GM12873 (cell line): ENCODE data around the gene CWF19L1.

ENCODE experiments used
- CTCF ChIP-seq: IDR thresholded peaks from 2 replicates; pipeline ENCODE4 v1.5.1; 2012; ENCODE audit warnings: low read depth, mild to moderate bottlenecking, moderate library complexity, low read length, control low read depth; ENCODE audit not compliant: insufficient read depth; ENCODE audit errors: missing control alignments

Gene CWF19L1

GRCh38 chr10:100238429-100238828, 29.0 kb downstream of the CWF19L1 start:
- TF ChIP-seq CTCF: no peak

DNA sequence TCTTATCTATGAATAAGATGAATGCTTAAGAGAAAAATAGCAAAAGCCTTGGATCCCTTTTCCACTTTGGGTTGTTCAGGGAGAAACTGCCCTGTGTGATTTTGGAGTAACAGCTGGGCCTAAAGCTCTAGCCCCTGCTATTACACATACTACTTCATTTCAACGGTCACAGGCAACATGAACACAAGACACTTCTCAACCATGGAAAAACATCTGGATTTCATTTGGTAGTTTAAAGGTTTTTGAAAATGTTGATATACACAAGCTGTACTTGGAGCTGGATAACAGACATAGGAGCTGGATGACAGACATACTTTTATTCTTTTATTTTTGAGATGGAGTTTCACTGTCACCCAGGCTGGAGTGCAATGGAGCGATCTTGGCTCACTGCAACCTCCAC, 35.3 kb downstream of the CWF19L1 start:
- TF ChIP-seq CTCF: no peak

DNA sequence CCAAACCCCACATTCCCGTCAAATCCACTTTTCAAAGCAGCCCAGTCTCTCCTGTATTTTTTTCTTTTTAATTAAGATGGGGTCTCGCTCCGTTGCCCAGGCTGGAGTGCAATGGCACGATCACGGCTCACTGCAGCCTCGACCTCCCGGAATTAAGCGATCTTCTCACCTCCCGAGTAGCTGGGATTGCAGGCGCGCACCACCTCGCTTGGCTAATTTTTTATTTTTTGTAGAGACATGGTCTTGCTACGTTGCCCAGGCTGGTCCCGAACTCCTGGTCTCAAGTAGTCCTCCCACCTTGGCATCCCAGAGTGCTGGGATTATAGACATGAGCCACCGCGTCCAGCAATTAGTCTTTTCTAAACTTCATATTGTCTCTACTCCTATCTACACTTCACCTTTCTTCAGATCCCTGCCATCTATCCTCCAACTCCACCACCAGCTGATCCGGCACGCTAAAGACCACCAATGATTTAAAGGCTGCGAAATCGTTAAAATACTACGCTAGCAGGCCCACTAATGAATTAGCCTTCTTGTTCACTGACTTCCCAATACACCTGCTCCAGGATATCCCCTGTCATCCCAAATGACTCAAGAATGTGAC, 37.5 kb downstream of the CWF19L1 start:
- no peak for TF ChIP-seq CTCF

DNA sequence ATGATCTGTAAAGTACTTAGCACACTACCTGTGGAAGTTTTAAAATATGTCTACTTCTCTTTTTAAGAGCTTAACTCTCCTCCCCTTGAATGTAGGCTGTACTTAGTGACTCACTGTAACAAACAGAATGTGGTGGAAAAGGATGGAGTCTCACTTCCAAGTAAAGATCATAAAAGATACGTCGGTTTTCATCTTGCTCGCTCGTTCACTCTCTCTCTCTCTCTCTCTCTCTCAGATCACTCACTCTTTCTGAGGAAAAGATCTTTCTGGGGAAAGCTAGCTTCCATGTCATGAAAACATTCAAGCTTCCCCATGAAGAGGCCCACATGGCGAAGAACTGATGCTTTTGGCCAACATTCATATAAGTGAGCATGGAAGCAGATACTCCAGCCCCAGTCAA, 43.6 kb downstream of the CWF19L1 start:
- no peak for TF ChIP-seq CTCF

GRCh38 chr10:100222529-100222928, 44.9 kb downstream of the CWF19L1 start:
- no peak for TF ChIP-seq CTCF

DNA sequence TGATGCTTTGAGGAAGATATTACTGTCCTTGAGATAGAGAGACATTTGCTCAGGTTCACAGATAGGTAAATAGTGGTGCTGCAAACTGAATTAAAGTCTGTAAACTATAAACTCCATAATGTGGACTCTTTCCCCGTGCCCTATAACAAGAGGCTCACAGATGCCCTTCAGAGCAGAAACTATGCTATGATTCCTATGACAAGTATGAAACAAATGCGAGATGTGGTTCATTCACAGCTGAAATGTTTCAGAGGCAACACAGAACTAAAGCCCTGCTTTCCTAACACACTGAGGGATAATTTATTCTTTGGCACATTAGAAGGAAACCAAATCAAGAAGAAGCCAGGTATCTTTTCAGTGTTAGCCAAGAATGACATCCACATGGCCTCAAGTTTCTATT, 51.4 kb downstream of the CWF19L1 start:
- no peak for TF ChIP-seq CTCF

DNA sequence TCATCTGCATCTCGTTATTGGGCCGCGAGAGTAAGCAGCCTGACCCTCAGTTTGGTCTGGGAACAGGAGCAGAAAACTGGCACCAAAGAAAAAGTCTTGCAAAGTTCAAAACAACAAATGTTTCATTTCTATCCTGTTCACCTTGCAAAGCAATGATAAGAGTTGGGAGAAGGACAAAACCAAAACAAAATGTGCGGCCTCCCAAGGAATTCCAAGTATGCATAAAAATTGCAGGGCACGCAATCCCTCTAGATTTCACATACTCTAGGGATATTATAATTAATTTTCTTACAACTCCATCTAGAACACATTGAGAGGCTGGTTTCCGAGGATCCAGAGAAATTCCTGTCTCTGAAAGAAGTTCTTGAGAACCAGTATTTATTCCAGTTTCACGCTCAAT, 58.1 kb downstream of the CWF19L1 start:
- TF ChIP-seq CTCF: no peak
